NCI-H2196 (cell line): ENCODE results near the gene CRHR1.
"Not testable (repeated sequence)": the region's sequence is repeated elsewhere in the genome, so short reads cannot be mapped to it uniquely, and the experiment has no call there.

Source experiments
- DNase-seq: peaks from one replicate; lab custom pipeline; 2025; ENCODE audit not compliant: unreplicated experiment; lab: John Stamatoyannopoulos, UW

CRHR1 gene

GRCh38 chr17:45784293-45784740 is at the start of gene CRHR1:
TSS of gene CRHR1 (plus strand) at chr17:45784320. CDS start at chr17:45784545, 225 bp downstream.
- no peak for DNase-seq

- no peak for DNase-seq
Observed at GRCh38 chr17:45734598-45734997, 49.5 kb upstream of the CRHR1 start.

GRCh38 chr17:45735488-45735887 is 48.6 kb upstream of the CRHR1 start:
- no peak for DNase-seq

DNA sequence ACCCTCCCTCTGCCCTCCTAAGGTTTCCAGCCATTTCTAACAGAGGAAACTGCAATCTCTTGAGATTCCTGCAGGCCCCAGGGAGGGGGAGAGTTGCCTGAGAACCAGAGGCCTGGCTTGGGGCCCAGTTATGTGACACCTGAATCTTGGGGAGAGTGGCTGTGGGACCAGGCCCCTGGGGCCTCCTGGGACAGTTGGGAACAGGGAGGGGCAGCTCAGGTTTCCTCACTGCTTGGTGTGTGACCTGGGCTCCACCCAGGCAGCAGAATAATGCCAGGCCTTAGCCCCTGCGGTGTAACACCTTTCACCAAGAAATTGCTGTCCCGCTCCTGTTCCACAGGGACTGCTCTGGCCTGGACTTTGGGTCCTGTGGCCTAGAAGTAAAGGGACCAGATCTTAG is 44.3 kb upstream of the CRHR1 start:
- no peak for DNase-seq

- DNase-seq = peak; percentile 89
Observed at GRCh38 chr17:45740553-45741330, 43.4 kb upstream of the CRHR1 start.

GRCh38 chr17:45742251-45742650 is 41.9 kb upstream of the CRHR1 start:
- DNase-seq = no peak

GRCh38 chr17:45743626-45744326 is 40.3 kb upstream of the CRHR1 start:
- no peak for DNase-seq

DNA sequence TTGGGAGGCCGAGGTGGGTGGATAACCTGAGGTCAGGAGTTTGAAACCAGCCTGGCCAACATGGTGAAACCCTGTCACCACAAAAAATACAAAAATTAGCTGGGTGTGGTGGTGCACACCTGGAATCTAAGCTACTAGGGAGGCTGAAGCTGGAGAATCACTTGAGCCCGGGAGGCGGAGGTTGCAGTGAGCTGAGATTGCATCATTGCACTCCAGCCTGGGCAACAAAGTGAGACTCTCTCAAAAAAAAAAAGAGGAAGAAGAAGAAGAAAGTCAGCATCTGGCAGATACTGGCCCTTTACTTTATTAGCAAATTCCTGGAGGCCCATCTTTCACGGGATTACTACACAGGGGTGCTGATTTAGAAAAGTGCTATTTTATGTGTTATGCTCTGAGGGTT is 39.3 kb upstream of the CRHR1 start:
- not testable (repeated sequence) for DNase-seq

DNA sequence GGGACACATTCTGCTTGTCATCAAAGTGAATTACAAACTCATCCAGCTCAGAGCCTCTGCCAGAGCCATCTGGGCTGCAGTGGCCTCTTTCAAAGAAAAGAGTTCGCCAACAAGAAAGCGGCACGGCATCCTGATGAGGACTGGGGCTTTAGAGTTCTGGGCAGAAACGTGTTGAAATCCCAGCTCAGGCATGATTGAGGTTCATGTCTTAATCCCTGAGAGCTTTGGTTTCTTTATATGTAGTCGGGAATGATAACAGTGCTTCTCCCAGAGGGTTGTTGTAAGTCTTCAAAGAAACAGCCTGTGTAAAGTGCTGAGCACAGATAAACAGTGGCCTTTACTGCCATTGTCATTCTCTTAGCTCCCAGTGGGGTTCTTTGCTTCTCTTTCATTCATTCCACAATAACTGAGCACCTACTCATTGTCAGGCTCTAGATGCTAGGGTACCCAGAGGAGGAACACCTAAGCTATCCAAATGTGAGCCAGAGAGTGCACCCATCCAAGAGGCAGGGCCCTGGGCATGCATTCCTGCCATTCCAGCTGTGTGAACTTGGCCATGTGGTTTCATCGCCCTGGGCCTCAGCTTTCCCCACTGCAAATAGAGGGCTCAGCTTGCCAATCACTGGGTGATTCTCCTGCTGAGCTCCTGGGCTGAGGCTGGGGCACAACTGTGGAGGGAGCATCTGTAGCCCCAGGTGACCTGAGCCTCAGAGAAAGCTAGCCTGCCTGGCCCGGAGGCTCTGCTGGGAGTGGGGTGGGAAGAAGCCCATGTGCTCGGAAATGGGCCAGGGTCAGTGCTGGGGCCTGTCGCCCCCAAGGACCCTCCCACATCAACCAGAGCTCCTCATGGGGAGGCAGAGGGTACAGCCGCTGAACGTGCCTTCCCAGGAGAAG is 38.3 kb upstream of the CRHR1 start:
- DNase-seq = no peak

DNA sequence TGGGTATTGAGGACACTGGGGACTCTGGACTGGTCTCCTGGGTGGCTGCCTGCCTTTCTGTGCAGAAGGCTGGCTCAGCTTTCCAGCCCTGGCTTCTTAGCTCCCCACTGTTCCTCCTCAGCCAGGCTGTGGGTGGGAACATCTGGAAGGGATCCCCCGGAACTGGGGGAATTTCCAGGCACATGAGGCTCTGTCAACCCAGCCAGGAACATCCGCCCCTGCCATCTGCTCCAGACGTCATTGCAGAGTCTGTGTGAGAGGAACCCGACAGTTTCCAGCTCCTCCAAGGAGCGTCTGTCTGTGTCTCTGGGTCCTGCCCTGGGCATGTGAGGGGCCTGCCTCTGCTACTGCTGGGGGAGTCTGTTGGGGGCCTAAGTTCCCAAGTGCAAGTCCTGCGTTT is 36.2 kb upstream of the CRHR1 start:
- no peak for DNase-seq

DNA sequence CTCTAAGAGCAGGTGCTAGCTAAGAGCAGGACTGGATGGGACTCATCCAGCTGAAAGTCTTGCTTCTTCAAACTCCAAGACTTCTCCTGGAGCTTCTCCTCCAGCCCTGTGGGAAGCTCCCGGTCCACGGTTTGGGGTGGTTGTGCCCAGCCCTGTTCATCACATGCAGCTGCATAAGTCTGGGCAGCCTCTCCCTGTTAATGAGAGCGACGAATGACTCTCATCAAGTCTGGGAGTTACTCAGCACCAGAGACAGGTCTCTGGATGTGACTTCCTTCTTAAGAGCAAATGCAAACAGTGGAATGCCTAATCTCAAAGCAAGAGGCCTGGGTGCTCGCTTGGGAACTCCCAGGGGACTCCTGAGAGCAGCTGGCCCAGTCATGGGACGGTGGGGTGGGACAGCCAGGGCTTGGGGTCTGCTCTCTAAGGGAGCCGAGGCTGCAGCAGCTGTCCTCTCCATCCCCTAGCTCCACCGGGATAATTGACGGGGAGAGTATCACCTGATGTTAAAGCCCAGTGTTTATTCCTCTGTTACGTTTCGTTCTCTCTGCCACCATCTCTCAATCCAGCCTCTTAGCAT is 35.3 kb upstream of the CRHR1 start:
- no peak for DNase-seq

DNA sequence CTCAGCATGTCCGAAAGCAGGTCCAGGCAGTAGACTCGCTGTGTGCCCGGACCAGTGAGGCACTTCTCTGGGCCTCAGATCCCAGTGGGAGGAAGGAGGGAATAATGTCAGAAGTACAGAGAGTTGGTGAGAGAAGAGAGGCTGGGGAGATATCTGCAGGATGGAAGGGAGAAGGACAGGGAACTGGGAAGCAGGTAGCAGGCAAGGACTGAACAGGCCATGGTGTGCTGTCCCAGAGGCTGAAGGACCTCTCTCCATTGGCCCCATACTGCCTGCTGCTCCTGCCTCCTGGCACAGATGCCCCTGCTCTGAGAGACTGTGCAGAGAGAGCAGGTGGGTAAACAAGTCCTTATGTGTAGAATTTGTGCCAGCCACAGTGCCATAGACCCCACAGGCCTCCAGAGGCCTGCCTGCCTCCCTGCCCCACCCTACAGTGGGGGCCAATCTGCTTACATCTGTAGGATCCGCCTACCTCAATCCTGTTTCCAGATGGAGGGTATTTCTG is 34.2 kb upstream of the CRHR1 start:
- no peak for DNase-seq

- DNase-seq = no peak
Observed at GRCh38 chr17:45750779-45751440, 33.2 kb upstream of the CRHR1 start.

DNA sequence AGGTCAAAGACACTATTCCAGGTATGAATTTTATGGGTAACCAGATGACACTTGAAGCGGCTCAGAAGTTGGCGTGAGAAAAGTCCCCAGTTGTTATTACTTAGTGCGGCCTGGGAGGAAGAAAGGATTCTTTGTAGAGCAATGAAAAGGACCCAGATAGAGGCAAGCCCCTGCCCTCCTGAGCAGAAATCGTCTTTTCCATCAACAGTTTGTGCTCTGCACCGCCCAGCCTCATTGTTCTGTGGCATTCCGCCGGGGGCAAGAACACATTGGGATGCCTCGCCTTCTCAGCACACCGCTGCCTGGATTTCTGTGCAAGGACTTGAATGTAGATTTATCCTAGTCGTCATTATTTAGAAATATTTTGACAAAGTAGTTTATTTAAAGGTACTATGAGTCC is 32.7 kb upstream of the CRHR1 start:
- no peak for DNase-seq

- no peak for DNase-seq
Observed at GRCh38 chr17:45752246-45752645, 31.9 kb upstream of the CRHR1 start.

DNA sequence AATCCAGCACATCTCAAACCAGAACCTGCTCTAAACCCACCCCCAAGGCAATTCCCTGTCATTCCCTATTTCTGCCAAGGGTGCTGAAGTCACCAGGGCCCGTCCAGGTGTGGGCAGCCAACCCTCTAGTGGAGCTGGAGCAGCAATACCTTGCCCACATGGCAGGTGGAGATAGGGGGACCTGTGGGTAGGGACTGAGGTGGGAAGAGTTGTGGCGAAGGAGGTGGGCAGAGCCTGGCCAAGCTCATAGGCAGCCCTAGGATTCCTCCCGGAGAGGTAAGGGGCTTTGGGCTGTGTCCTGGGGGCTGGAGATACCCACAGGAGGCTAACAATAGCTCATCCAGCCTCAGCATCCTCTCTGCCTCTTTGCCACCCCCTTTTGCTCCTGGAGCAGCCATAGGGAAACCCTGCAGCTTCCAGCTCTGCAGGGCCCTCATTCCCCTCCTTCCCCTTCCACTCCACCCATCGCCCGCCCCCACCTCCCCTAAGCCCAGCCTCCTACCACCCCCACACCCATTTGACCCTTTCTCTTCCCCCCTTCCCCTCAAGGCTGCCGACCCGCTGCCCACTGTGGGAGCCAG is 30.4 kb upstream of the CRHR1 start:
- DNase-seq = no peak

DNA sequence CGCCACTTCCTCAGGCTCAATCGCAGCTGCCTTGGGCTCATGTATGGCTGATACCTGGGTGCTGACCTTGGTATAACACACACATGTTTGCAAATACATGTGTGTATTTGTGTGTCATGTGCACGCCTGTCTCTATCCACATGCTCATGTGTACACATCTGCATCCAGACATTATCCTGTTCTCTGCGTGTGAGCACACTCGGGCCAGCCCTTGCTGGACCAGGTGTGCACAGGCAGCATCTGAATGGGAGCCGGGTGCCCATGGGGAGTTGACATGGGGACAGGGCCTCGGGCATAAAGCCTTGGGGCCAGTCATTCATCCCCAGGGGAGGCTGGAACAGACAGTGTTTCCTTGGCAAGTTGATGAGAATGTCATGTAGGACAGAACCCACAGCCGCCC is 29.1 kb upstream of the CRHR1 start:
- DNase-seq = no peak

GRCh38 chr17:45756266-45756991 is 27.7 kb upstream of the CRHR1 start:
- no peak for DNase-seq

- DNase-seq = no peak
Observed at GRCh38 chr17:45757431-45758218, 26.5 kb upstream of the CRHR1 start.
